Stimulated activated naive CD4-positive, alpha-beta T cell (primary cell): ENCODE data around the gene ERC1.
"Not testable (repeated sequence)": the region's sequence is repeated elsewhere in the genome, so short reads cannot be mapped to it uniquely, and the experiment has no call there.

Experiments used
- DNase-seq, 6 experiments: peaks; one replicate each; lab custom pipeline; 2025; lab: John Stamatoyannopoulos, UW

ERC1 gene

GRCh38 chr12:1130164-1130563 is 139.1 kb downstream of the ERC1 start:
- DNase-seq: no peak

- no peak for DNase-seq
Observed at GRCh38 chr12:1130571-1130970, 139.5 kb downstream of the ERC1 start.

GRCh38 chr12:1131811-1132224 is 140.8 kb downstream of the ERC1 start:
- DNase-seq: peak in 1 of 6 experiments; percentile 7

GRCh38 chr12:1132311-1132710 is 141.3 kb downstream of the ERC1 start:
- DNase-seq: no peak

GRCh38 chr12:1138691-1139090 is 147.7 kb downstream of the ERC1 start:
- DNase-seq: no peak

GRCh38 chr12:1146758-1147157 is 155.7 kb downstream of the ERC1 start:
- DNase-seq: not testable (repeated sequence)

GRCh38 chr12:1147821-1148220 is 156.8 kb downstream of the ERC1 start:
- DNase-seq: no peak

GRCh38 chr12:1157046-1157445 is 166.0 kb downstream of the ERC1 start:
- DNase-seq: no peak

GRCh38 chr12:1161197-1161596 is 170.2 kb downstream of the ERC1 start:
- DNase-seq: no peak

- no peak for DNase-seq
Observed at GRCh38 chr12:1162081-1162760, 171.2 kb downstream of the ERC1 start.

- no peak for DNase-seq
Observed at GRCh38 chr12:1167784-1168183, 176.8 kb downstream of the ERC1 start.

- DNase-seq: no peak
Observed at GRCh38 chr12:1170411-1170810, 179.4 kb downstream of the ERC1 start.

- DNase-seq: no peak
Observed at GRCh38 chr12:1171657-1172408, 180.8 kb downstream of the ERC1 start.

- no peak for DNase-seq
Observed at GRCh38 chr12:1173781-1174617, 183.0 kb downstream of the ERC1 start.

GRCh38 chr12:1174659-1175058 is 183.6 kb downstream of the ERC1 start:
- DNase-seq: no peak

- no peak for DNase-seq
Observed at GRCh38 chr12:1176191-1176590, 185.2 kb downstream of the ERC1 start.

- DNase-seq: no peak
Observed at GRCh38 chr12:1179128-1179527, 188.1 kb downstream of the ERC1 start.

- DNase-seq: no peak
Observed at GRCh38 chr12:1182069-1182468, 191.0 kb downstream of the ERC1 start.

- no peak for DNase-seq
Observed at GRCh38 chr12:1184402-1184801, 193.4 kb downstream of the ERC1 start.

GRCh38 chr12:1185460-1186182 is 194.6 kb downstream of the ERC1 start:
- DNase-seq: no peak

GRCh38 chr12:1186298-1186697 is 195.3 kb downstream of the ERC1 start:
- no peak for DNase-seq

- no peak for DNase-seq
Observed at GRCh38 chr12:1188016-1188415, 197.0 kb downstream of the ERC1 start.
